B cell (primary cell): Measurements from ENCODE around the gene CRELD2. TPM values are rescaled to one million over a fixed set of nuclear protein-coding genes. Genes with fewer than 3 reads are reported as not detected.

Source experiments
- ATAC-seq: fragments of 200-7000 bp; cut with Tn5 transposase; one replicate; pipeline ENCODE4 v1.10.0; 2021; ENCODE audit warnings: low read depth, mild to moderate bottlenecking, moderate number of reproducible peaks, moderate library complexity
- CTCF ChIA-PET: fragments of 350-600 bp; sonication (Branson Sonifier 250); formaldehyde crosslinking; loops from one replicate; lab custom pipeline; 2021; ENCODE audit warnings: antibody characterized with exemption, inconsistent platforms; lab: Charles Lee
- POLR2A ChIA-PET: fragments of 350-600 bp; sonication (Branson Sonifier 250); formaldehyde crosslinking; loops from one replicate; lab custom pipeline; 2021; ENCODE audit warnings: antibody characterized with exemption; lab: Charles Lee
- DNase-seq: peaks from one replicate; pipeline ENCODE4 v3.0.0; 2013
- H2AFZ ChIP-seq: 2 replicates; pipeline ENCODE4 v1.6.1; 2012; ENCODE audit warnings: mild to moderate bottlenecking, low read depth, low read length; ENCODE audit not compliant: insufficient read depth, poor library complexity, severe bottlenecking
- H3K27ac ChIP-seq, 2 donors: 1 replicate in 1 of 2; 2 replicates in 1 of 2; pipeline ENCODE4 v1.5.1; 2012 to 2013; ENCODE audit warnings: low read length in 2 of 2, mild to moderate bottlenecking in 2 of 2, moderate library complexity in 1 of 2
- H3K27me3 ChIP-seq, 4 experiments: fragments of 200-600 bp in 1 of 4; sonication (generic) in 1 of 4; replicated peaks in 1 of 4; 1 replicate in 2 of 4; 2 replicates in 2 of 4; pipeline versions ENCODE4 v1.6.1 to v1.7.0; 2013 to 2016; ENCODE audit warnings: low read length in 3 of 4, mild to moderate bottlenecking in 2 of 4, mixed read lengths in 1 of 4, moderate library complexity in 1 of 4; ENCODE audit not compliant: insufficient read depth in 4 of 4, control insufficient read depth in 3 of 4; ENCODE audit errors: control extremely low read depth in 1 of 4
- H3K36me3 ChIP-seq, 2 experiments: replicated peaks in 1 of 2; 1 replicate in 1 of 2; 2 replicates in 1 of 2; pipeline versions ENCODE4 v1.6.1 to v1.7.1; 2013; ENCODE audit warnings: low read length in 1 of 2; ENCODE audit not compliant: insufficient read depth in 2 of 2, control insufficient read depth in 1 of 2; ENCODE audit errors: control extremely low read depth in 1 of 2, extremely low read depth in 1 of 2
- H3K4me1 ChIP-seq, 2 donors: fragments of 200-600 bp in 1 of 2; sonication (generic) in 1 of 2; 1 replicate in 1 of 2; 2 replicates in 1 of 2; pipeline versions ENCODE4 v1.5.1 to v1.6.1; 2013 to 2017; ENCODE audit warnings: low read length in 2 of 2; ENCODE audit not compliant: control insufficient read depth in 2 of 2, insufficient read depth in 2 of 2
- H3K4me2 ChIP-seq: replicated peaks from 2 replicates; pipeline ENCODE3; 2012; ENCODE audit warnings: mild to moderate bottlenecking, low read depth, low read length; ENCODE audit not compliant: poor library complexity, severe bottlenecking
- H3K4me3 ChIP-seq, 5 experiments: fragments of 200-600 bp in 1 of 5; sonication (generic) in 1 of 5; 1 replicate in 3 of 5; 2 replicates in 2 of 5; pipeline versions ENCODE4 v1.5.1 to v1.7.0; 2011 to 2016; ENCODE audit warnings: low read length in 4 of 5, mild to moderate bottlenecking in 4 of 5, low read depth in 2 of 5, control low read depth in 1 of 5, moderate library complexity in 1 of 5; ENCODE audit not compliant: insufficient read depth in 1 of 5; ENCODE audit errors: control extremely low read depth in 1 of 5, extremely low read depth in 1 of 5
- H3K79me2 ChIP-seq: fragments of 200-600 bp; sonication (generic); one replicate; pipeline ENCODE4 v1.6.0; 2016; ENCODE audit warnings: low read length; ENCODE audit not compliant: control insufficient read depth, insufficient read depth
- H3K9ac ChIP-seq: fragments of 200-600 bp; sonication (generic); 2 replicates; pipeline ENCODE4 v1.6.1; 2017; ENCODE audit warnings: mild to moderate bottlenecking, low read length, moderate library complexity
- H3K9me3 ChIP-seq, 3 donors: one replicate each; pipeline versions ENCODE4 v1.6.1 to v1.7.1; 2013; ENCODE audit warnings: low read length in 2 of 3; ENCODE audit not compliant: control insufficient read depth in 2 of 3, insufficient read depth in 1 of 3; ENCODE audit errors: control extremely low read depth in 1 of 3
- H4K20me1 ChIP-seq: 2 replicates; pipeline ENCODE4 v1.6.0; 2012; ENCODE audit warnings: mild to moderate bottlenecking, low read length; ENCODE audit not compliant: insufficient read depth, control insufficient read depth, poor library complexity, severe bottlenecking
- H3K27ac Mint-ChIP-seq: one replicate; pipeline ENCODE4 v1.8.0; 2021; ENCODE audit warnings: mixed read lengths
- H3K27me3 Mint-ChIP-seq: one replicate; pipeline ENCODE4 v1.8.0; 2021; ENCODE audit warnings: mixed read lengths
- H3K4me1 Mint-ChIP-seq: one replicate; pipeline ENCODE4 v1.8.0; 2021; ENCODE audit warnings: mixed read lengths
- H3K4me3 Mint-ChIP-seq: one replicate; pipeline ENCODE4 v1.8.0; 2021; ENCODE audit warnings: mixed read lengths
- H3K9me3 Mint-ChIP-seq: one replicate; pipeline ENCODE4 v1.8.0; 2022; ENCODE audit warnings: mixed read lengths; ENCODE audit not compliant: insufficient read depth
- CTCF ChIP-seq: fragments of 200-600 bp; IDR thresholded peaks from one replicate; pipeline ENCODE4 v1.8.0; 2022; ENCODE audit warnings: antibody characterized with exemption, mild to moderate bottlenecking
- EZH2 ChIP-seq: IDR thresholded peaks from 2 replicates; pipeline ENCODE4 v1.6.1; 2012; ENCODE audit warnings: borderline replicate concordance, low read depth, mild to moderate bottlenecking, moderate library complexity, low read length; ENCODE audit not compliant: insufficient read depth, poor library complexity, severe bottlenecking
- WGBS: methylation state at CpG from one replicate; pipeline ENCODE4 v1.1.5; 2013; ENCODE audit warnings: missing lambda C conversion rate; ENCODE audit not compliant: insufficient coverage; 5-methylcytosine and 5-hydroxymethylcytosine counted together
- intact Hi-C: fragments of 100-400 bp; cut with micrococcal nuclease; formaldehyde crosslinking; loops from one replicate; pipeline ENCODE4 v1.10.0; 2022
- polyA plus RNA-seq: library from polyadenylated mRNA; depleted of rRNA; stranded (reverse); fragments of >200 nt; gene quantifications from 2 replicates; pipeline ENCODE4 v1.2.3, GENCODE V29; 2012
- total RNA-seq, 2 donors: library from RNA; stranded (reverse); fragments of 120-200 nt in 1 of 2; gene quantifications; 1 replicate in 1 of 2; 2 replicates in 1 of 2; pipeline versions ENCODE4 v1.2.3 to v1.2.4, GENCODE V29; 2013 to 2022

CRELD2 gene
- total and polyA plus RNA-seq, 2 donors (not counting 1 experiment from before 2014, with no cell fraction given) = 35.9 to 41.9 TPM

- Histone ChIP-seq H3K9ac (no peak overlapping the region), H3K79me2 (no peaks in the 10 kb centered on the region), H4K20me1 (no peaks in the 10 kb centered on the region), H3K36me3 (no peaks in the 10 kb centered on the region), H3K9me3 (peaks cover 0 to 18% (median 3%) of the 10 kb centered on the region in 3 donors), H3K27me3 (no peaks in the 10 kb centered on the region), H3K4me1 (peaks cover 11 to 29% of the 10 kb centered on the region in 2 donors), H3K27ac (no peak overlapping the region), H3K4me2 (no peak overlapping the region), H3K4me3 (no peak overlapping the region), H2AFZ (no peak overlapping the region)
- no peak overlapping the region for H3K4me3 Mint-ChIP-seq
- WGBS = 94% methylated on average over 39 of the region's 42 CpGs
- no peak for ATAC-seq
- POLR2A ChIA-PET = interaction anchor here (1.1 kb wide), 1 partner anchor 8 kb away, joined by 5 read pairs; no protein-coding TSS in a partner anchor
- intact Hi-C loops = no loop called here
- DNase-seq = no peak
- no peak overlapping the region for H3K27ac Mint-ChIP-seq
- TF ChIP-seq CTCF = no peak
- no peak for TF ChIP-seq EZH2
- no peaks in the 10 kb centered on the region for H3K9me3 Mint-ChIP-seq
- no peaks in the 10 kb centered on the region for H3K27me3 Mint-ChIP-seq
- CTCF ChIA-PET = no interaction called here
- peaks cover 9% of the 10 kb centered on the region for H3K4me1 Mint-ChIP-seq
Measured at GRCh38 chr22:49948958-49949913, 30.8 kb downstream of the CRELD2 start.

GRCh38 chr22:49949914-49950292 lies 31.5 kb downstream of the CRELD2 start:
- Histone ChIP-seq H3K9me3 (peaks cover 0 to 12% (median 3%) of the 10 kb centered on the region in 3 donors), H3K4me1 (peaks cover 11 to 29% of the 10 kb centered on the region in 2 donors), H3K79me2 (no peaks in the 10 kb centered on the region), H3K36me3 (no peaks in the 10 kb centered on the region), H3K4me2 (no peak overlapping the region), H4K20me1 (no peaks in the 10 kb centered on the region), H3K4me3 (no peak overlapping the region), H2AFZ (no peak overlapping the region), H3K27me3 (no peaks in the 10 kb centered on the region), H3K27ac (no peak overlapping the region), H3K9ac (no peak overlapping the region)
- Mint-ChIP-seq H3K4me1 (peaks cover 9% of the 10 kb centered on the region), H3K27me3 (no peaks in the 10 kb centered on the region), H3K4me3 (no peak overlapping the region), H3K9me3 (no peaks in the 10 kb centered on the region), H3K27ac (no peak overlapping the region)
- WGBS = 91% methylated on average over 11 of the region's 11 CpGs
- intact Hi-C loops = loop anchor here (2.0 kb wide), 1 partner anchor 13 kb away; no protein-coding TSS in a partner anchor
- DNase-seq (no peak), ATAC-seq (no peak)
- CTCF ChIA-PET = no interaction called here
- TF ChIP-seq CTCF (no peak), EZH2 (no peak)
- POLR2A ChIA-PET = no interaction called here
